ENCODE data around the gene CBLC. TPM values are rescaled to one million over a fixed set of nuclear protein-coding genes. Genes with fewer than 3 reads are reported as not detected.
A peak's percentile ranks its signal among the peaks of the same experiment; 100 is the strongest.

The CBLC gene
- total RNA-seq, 4 donors from 2014 or later = 0.49 TPM; not detected in 3

GRCh38 chr19:44741258-44741731, 36.4 kb upstream of the CBLC start:
- peak overlapping the region; percentile 87 to 97 (median 94) for H3K27ac ChIP-seq
- H3K4me3 ChIP-seq = no peak overlapping the region
- DNase-seq (peak in 1 of 2 donors; percentile 15), ATAC-seq (peak; percentile 0 to 3)
- no peak for TF ChIP-seq CTCF (IDR thresholded peaks at IDR 0.05 in 4 of 5, conservative IDR thresholded peaks at IDR 0.05 in 1 of 5)
- no peak for TF ChIP-seq POLR2A (IDR thresholded peaks at IDR 0.05)
- intact Hi-C loops (cut with DNase I; ENCODE audit: low total_unique reads) = loop anchor here (10.0 kb wide), 1 partner anchor 214 kb away; the partner anchor contains the start of gene CLPTM1
- H3K27me3 ChIP-seq = no peaks in the 10 kb centered on the region
- peaks cover 27 to 49% of the 10 kb centered on the region in 2 donors for H3K4me1 ChIP-seq
- no peaks in the 10 kb centered on the region for H3K9me3 ChIP-seq
- H3K36me3 ChIP-seq = no peaks in the 10 kb centered on the region
- in situ Hi-C loops (cut with MboI; ENCODE audit: low sequenced_read_pairs in 4 of 4) = no loop called here

- peaks cover 31 to 54% of the 10 kb centered on the region in 2 donors for H3K4me1 ChIP-seq
- in situ Hi-C loops (cut with MboI; ENCODE audit: low sequenced_read_pairs in 4 of 4) (no loop called here), intact Hi-C loops (cut with DNase I; ENCODE audit: low total_unique reads) (loop anchor here (10.0 kb wide), 1 partner anchor 213 kb away; the partner anchor contains the start of gene CLPTM1)
Measured at GRCh38 chr19:44741841-44742329, 35.8 kb upstream of the CBLC start.

GRCh38 chr19:44742330-44743061, 35.2 kb upstream of the CBLC start:
- intact Hi-C loops (cut with DNase I; ENCODE audit: low total_unique reads) (loop anchor here (10.0 kb wide), 1 partner anchor 212 kb away; the partner anchor contains the start of gene CLPTM1), in situ Hi-C loops (cut with MboI; ENCODE audit: low sequenced_read_pairs in 4 of 4) (no loop called here)
- peak in 1 of 2 donors; percentile 63 for DNase-seq
- H3K4me1 ChIP-seq = peaks cover 35 to 56% of the 10 kb centered on the region in 2 donors
- H3K4me3 ChIP-seq = peak overlapping the region in 1 of 4 donors; percentile 33
- no peaks in the 10 kb centered on the region for H3K27me3 ChIP-seq
- ATAC-seq = peak in 1 of 2 donors; percentile 4
- peak overlapping the region; percentile 87 to 97 (median 94) for H3K27ac ChIP-seq
- no peaks in the 10 kb centered on the region for H3K36me3 ChIP-seq
- no peaks in the 10 kb centered on the region for H3K9me3 ChIP-seq
- TF ChIP-seq CTCF (IDR thresholded peaks at IDR 0.05 in 4 of 5, conservative IDR thresholded peaks at IDR 0.05 in 1 of 5) (no peak), POLR2A (IDR thresholded peaks at IDR 0.05) (peak in 1 of 2 donors; percentile 11)

More at GRCh38 chr19:44741841-44742329, 35.8 kb upstream of the CBLC start:
- Histone ChIP-seq H3K36me3 (no peaks in the 10 kb centered on the region), H3K4me3 (peak overlapping the region in 1 of 4 donors; percentile 33), H3K27ac (peak overlapping the region; percentile 87 to 97 (median 94)), H3K27me3 (no peaks in the 10 kb centered on the region), H3K9me3 (no peaks in the 10 kb centered on the region)
- DNase-seq (peak; percentile 98 to 100), ATAC-seq (peak; percentile 97 to 98)
- no peak for TF ChIP-seq CTCF (IDR thresholded peaks at IDR 0.05 in 4 of 5, conservative IDR thresholded peaks at IDR 0.05 in 1 of 5)
- TF ChIP-seq POLR2A (IDR thresholded peaks at IDR 0.05) = peak in 1 of 2 donors; percentile 40

- in situ Hi-C loops (cut with MboI; ENCODE audit: low sequenced_read_pairs in 4 of 4) = no loop called here
- peak overlapping the region in 1 of 4 donors; percentile 22 for H3K4me3 ChIP-seq
- ATAC-seq (no peak), DNase-seq (no peak)
- H3K36me3 ChIP-seq = no peaks in the 10 kb centered on the region
- no peaks in the 10 kb centered on the region for H3K9me3 ChIP-seq
- TF ChIP-seq POLR2A (IDR thresholded peaks at IDR 0.05) = no peak
- no peak for TF ChIP-seq CTCF (IDR thresholded peaks at IDR 0.05 in 4 of 5, conservative IDR thresholded peaks at IDR 0.05 in 1 of 5)
- H3K4me1 ChIP-seq = peaks cover 44 to 64% of the 10 kb centered on the region in 2 donors
- intact Hi-C loops (cut with DNase I; ENCODE audit: low total_unique reads) = loop anchor here (5.0 to 10.0 kb wide), 3 partner anchors 210 to 1022 kb away; partner anchors contain the start of genes CLPTM1, PPP1R37 and SIX5
- H3K27ac ChIP-seq = peak overlapping the region; percentile 91 to 97 (median 95)
- H3K27me3 ChIP-seq = no peaks in the 10 kb centered on the region
Measured at GRCh38 chr19:44744871-44745332, 32.8 kb upstream of the CBLC start.

Measured in gastrocnemius medialis (tissue), 4 donors.